H1 (cell line): ENCODE results near the gene TSKU. TPM values are rescaled to one million over a fixed set of nuclear protein-coding genes. Genes with fewer than 3 reads are reported as not detected.
A peak's percentile ranks its signal among the peaks of the same experiment; 100 is the strongest.

ENCODE experiments used
- CTCF ChIA-PET: fragments of 300-600 bp; sonication (Branson Sonifier 250); formaldehyde crosslinking; loops from one replicate; lab custom pipeline; 2021; ENCODE audit not compliant: partially characterized antibody; lab: Charles Lee
- POLR2A ChIA-PET: fragments of 300-600 bp; sonication (Branson Sonifier 250); formaldehyde crosslinking; loops from one replicate; lab custom pipeline; 2021; ENCODE audit warnings: inconsistent platforms; ENCODE audit not compliant: partially characterized antibody; lab: Charles Lee
- DNase-seq, 2 experiments: peaks; one replicate each; pipeline versions ENCODE4 v3.0.0 to v3.0.0-alpha.2; 2010 to 2022; ENCODE audit warnings: low spot score in 2 of 2, low read depth in 1 of 2, mixed read lengths in 1 of 2
- FAIRE-seq: peaks from 2 replicates; lab custom pipeline; 2011; peaks lifted over from hg19 to GRCh38; lab: Jason Lieb, UNC
- H2AFZ ChIP-seq: 2 replicates; pipeline ENCODE4 v1.8.1; 2012; ENCODE audit warnings: low read length, inconsistent platforms
- H2AK5ac ChIP-seq: 2 replicates; pipeline ENCODE4 v1.6.1; 2013; ENCODE audit warnings: low read depth, low read length
- H2BK120ac ChIP-seq: replicated peaks from 2 replicates; pipeline ENCODE3; 2013; ENCODE audit warnings: low read depth, low read length, inconsistent platforms
- H2BK12ac ChIP-seq: 2 replicates; pipeline ENCODE4 v1.6.1; 2013; ENCODE audit warnings: low read depth, low read length
- H2BK15ac ChIP-seq: 2 replicates; pipeline ENCODE4 v1.6.1; 2013; ENCODE audit warnings: low read length
- H2BK20ac ChIP-seq: 2 replicates; pipeline ENCODE4 v1.6.1; 2013; ENCODE audit warnings: low read length
- H2BK5ac ChIP-seq: 2 replicates; pipeline ENCODE4 v1.6.1; 2013; ENCODE audit warnings: low read depth, low read length
- H3K14ac ChIP-seq: 2 replicates; pipeline ENCODE4 v1.6.1; 2013; ENCODE audit warnings: inconsistent platforms; ENCODE audit not compliant: insufficient read length
- H3K18ac ChIP-seq: 2 replicates; pipeline ENCODE4 v1.6.1; 2013; ENCODE audit warnings: low read length; ENCODE audit errors: extremely low read depth
- H3K23ac ChIP-seq: 2 replicates; pipeline ENCODE4 v1.6.1; 2013; ENCODE audit warnings: inconsistent platforms; ENCODE audit not compliant: insufficient read length
- H3K23me2 ChIP-seq: 2 replicates; pipeline ENCODE4 v1.6.1; 2013; ENCODE audit warnings: low read depth, low read length
- H3K27ac ChIP-seq: 2 replicates; pipeline ENCODE4 v1.6.1; 2011; ENCODE audit warnings: low read depth, low read length, inconsistent platforms
- H3K27me3 ChIP-seq, 4 experiments: replicated peaks in 1 of 4; 1 replicate in 1 of 4; 2 replicates in 3 of 4; pipeline versions ENCODE4 v1.6.1 to v1.8.1; 2011 to 2013; ENCODE audit warnings: low read length in 3 of 4, mild to moderate bottlenecking in 3 of 4, inconsistent platforms in 2 of 4, mixed read lengths in 2 of 4, moderate library complexity in 1 of 4; ENCODE audit not compliant: control insufficient read depth in 3 of 4, insufficient read depth in 3 of 4; ENCODE audit errors: extremely low read depth in 1 of 4
- H3K36me3 ChIP-seq, 4 experiments: 2 replicates each; pipeline versions ENCODE4 v1.6.1 to v1.8.1; 2011 to 2013; ENCODE audit warnings: mild to moderate bottlenecking in 4 of 4, low read length in 3 of 4, moderate library complexity in 2 of 4, control low read depth in 1 of 4, inconsistent platforms in 1 of 4; ENCODE audit not compliant: insufficient read depth in 4 of 4, control insufficient read depth in 2 of 4
- H3K4ac ChIP-seq: replicated peaks from 2 replicates; pipeline ENCODE3; 2013; ENCODE audit warnings: low read length, low read depth, mixed read lengths, inconsistent platforms; ENCODE audit not compliant: insufficient read length
- H3K4me1 ChIP-seq, 4 experiments: replicated peaks in 1 of 4; 1 replicate in 1 of 4; 2 replicates in 3 of 4; pipeline versions ENCODE4 v1.6.1 to v1.8.1; 2011 to 2013; ENCODE audit warnings: low read length in 3 of 4, inconsistent platforms in 2 of 4, mixed read lengths in 1 of 4; ENCODE audit not compliant: insufficient read depth in 4 of 4, control insufficient read depth in 3 of 4
- H3K4me2 ChIP-seq, 2 experiments: 2 replicates each; pipeline versions ENCODE4 v1.6.1 to v1.8.1; 2011 to 2013; ENCODE audit warnings: low read depth in 2 of 2, low read length in 2 of 2, control low read depth in 1 of 2, inconsistent platforms in 1 of 2, mild to moderate bottlenecking in 1 of 2; ENCODE audit not compliant: insufficient read depth in 1 of 2
- H3K4me3 ChIP-seq, 4 experiments: fragments of 200-600, 300-600 bp in 1 of 4; sonication (generic), shearing (Covaris generic), sonication (Bioruptor Twin) in 1 of 4; 2 replicates each; pipeline versions ENCODE4 v1.5.1 to v1.8.1; 2011 to 2016; ENCODE audit warnings: low read length in 4 of 4, low read depth in 3 of 4, control low read depth in 2 of 4, inconsistent platforms in 2 of 4, mild to moderate bottlenecking in 2 of 4, mixed read lengths in 1 of 4, moderate library complexity in 1 of 4; ENCODE audit not compliant: insufficient read depth in 2 of 4; ENCODE audit errors: extremely low read depth in 1 of 4
- H3K56ac ChIP-seq: replicated peaks from 2 replicates; pipeline ENCODE3; 2013; ENCODE audit warnings: low read depth, mild to moderate bottlenecking, mixed read lengths, low read length, inconsistent platforms; ENCODE audit not compliant: insufficient read length
- H3K79me1 ChIP-seq: 2 replicates; pipeline ENCODE4 v1.6.1; 2013; ENCODE audit warnings: low read depth, low read length, control low read depth
- H3K79me2 ChIP-seq, 2 experiments: 2 replicates each; pipeline versions ENCODE4 v1.6.1 to v1.8.1; 2012 to 2013; ENCODE audit warnings: low read length in 2 of 2, mild to moderate bottlenecking in 2 of 2, inconsistent platforms in 1 of 2; ENCODE audit not compliant: insufficient read depth in 2 of 2, control insufficient read depth in 1 of 2
- H3K9ac ChIP-seq, 4 experiments: replicated peaks in 1 of 4; 1 replicate in 1 of 4; 2 replicates in 3 of 4; pipeline versions ENCODE4 v1.6.1 to v1.8.1; 2011 to 2013; ENCODE audit warnings: low read depth in 3 of 4, low read length in 3 of 4, control low read depth in 2 of 4, mild to moderate bottlenecking in 2 of 4, moderate library complexity in 2 of 4, inconsistent platforms in 1 of 4; ENCODE audit errors: extremely low read depth in 1 of 4
- H3K9me3 ChIP-seq, 2 experiments: 2 replicates each; pipeline versions ENCODE4 v1.6.1 to v1.8.1; 2012 to 2013; ENCODE audit warnings: mild to moderate bottlenecking in 2 of 2, moderate library complexity in 2 of 2, control low read depth in 1 of 2, inconsistent platforms in 1 of 2, low read depth in 1 of 2, low read length in 1 of 2, mixed read lengths in 1 of 2; ENCODE audit not compliant: insufficient read depth in 2 of 2
- H4K20me1 ChIP-seq, 2 experiments: replicated peaks in 1 of 2; 2 replicates each; pipeline versions ENCODE3 to v1.8.1; 2011 to 2013; ENCODE audit warnings: inconsistent platforms in 2 of 2, low read length in 2 of 2, mild to moderate bottlenecking in 1 of 2; ENCODE audit not compliant: insufficient read depth in 2 of 2, control insufficient read depth in 1 of 2
- H4K5ac ChIP-seq: 2 replicates; pipeline ENCODE4 v1.6.1; 2013; ENCODE audit warnings: low read length, low read depth, mixed read lengths, inconsistent platforms; ENCODE audit not compliant: insufficient read length
- H4K8ac ChIP-seq: 2 replicates; pipeline ENCODE4 v1.8.0; 2013; ENCODE audit warnings: mild to moderate bottlenecking, moderate library complexity, low read length, inconsistent platforms; ENCODE audit not compliant: insufficient read depth; ENCODE audit errors: extremely low read depth
- H4K91ac ChIP-seq: replicated peaks from 2 replicates; pipeline ENCODE3; 2013; ENCODE audit warnings: low read length, mixed read lengths, inconsistent platforms; ENCODE audit not compliant: insufficient read length
- BCL11A ChIP-seq, 2 experiments: IDR thresholded peaks; one replicate each; pipeline ENCODE4 v1.6.1; 2011; ENCODE audit warnings: low read depth in 2 of 2, low read length in 2 of 2, mild to moderate bottlenecking in 2 of 2
- CBX8 ChIP-seq: fragments of 300-800, 300-1000 bp; sonication (generic); IDR thresholded peaks from 2 replicates; pipeline ENCODE4 v1.7.1; 2016; ENCODE audit warnings: low read depth, low read length, borderline replicate concordance
- CHD1 ChIP-seq: IDR thresholded peaks from 2 replicates; pipeline ENCODE4 v1.6.1; 2012; ENCODE audit warnings: low read depth, low read length, improper control_type of control experiment
- HDAC2 ChIP-seq, 2 experiments: fragments of 300-600 bp in 1 of 2; sonication (generic) in 1 of 2; IDR thresholded peaks; 2 replicates each; pipeline ENCODE4 v1.6.1; 2011 to 2012; ENCODE audit warnings: low read depth in 2 of 2, low read length in 2 of 2, mild to moderate bottlenecking in 2 of 2, moderate library complexity in 2 of 2, borderline replicate concordance in 1 of 2, inconsistent platforms in 1 of 2
- KDM1A ChIP-seq: fragments of 200-600, 300-600 bp; sonication (generic); IDR thresholded peaks from 2 replicates; pipeline ENCODE4 v1.7.1; 2016; ENCODE audit warnings: mild to moderate bottlenecking, low read length, borderline replicate concordance
- RNF2 ChIP-seq: fragments of 200-900, 300-1000 bp; sonication (generic); IDR thresholded peaks from 2 replicates; pipeline ENCODE4 v1.7.1; 2016; ENCODE audit warnings: borderline replicate concordance, low read depth, mild to moderate bottlenecking, antibody characterized with exemption, low read length; ENCODE audit not compliant: poor library complexity, severe bottlenecking; ENCODE audit errors: missing control alignments
- SIRT6 ChIP-seq: IDR thresholded peaks from one replicate; pipeline ENCODE4 v1.7.1; 2012; ENCODE audit warnings: low read length, inconsistent platforms
- SP1 ChIP-seq: IDR thresholded peaks from 2 replicates; pipeline ENCODE4 v1.6.1; 2011; ENCODE audit warnings: low read depth, low read length
- TAF7 ChIP-seq: optimal IDR thresholded peaks from 2 replicates; pipeline ENCODE3; 2011; ENCODE audit warnings: low read depth, mild to moderate bottlenecking, inconsistent platforms, low read length, moderate library complexity, borderline replicate concordance
- WGBS, 2 experiments: shearing (Covaris generic) in 1 of 2; methylation state at CpG; one replicate each; pipeline versions ENCODE4 v1.1.6 to v1.1.7; 2013 to 2015; ENCODE audit warnings: low lambda C conversion rate in 2 of 2, mixed read lengths in 2 of 2, inconsistent platforms in 1 of 2, low coverage in 1 of 2, missing lambda C conversion rate in 1 of 2; ENCODE audit not compliant: insufficient replicate concordance in 2 of 2, insufficient coverage in 1 of 2, insufficient read length in 1 of 2; ENCODE audit errors: extremely low coverage in 1 of 2, missing lambda C conversion rate in 1 of 2; 5-methylcytosine and 5-hydroxymethylcytosine counted together
- polyA plus RNA-seq, 7 experiments: library from polyadenylated mRNA; depleted of rRNA in 3 of 7; stranded (reverse) in 5 of 7; unstranded in 2 of 7; fragments of >200 nt in 5 of 7; fragments of 200-250 nt in 2 of 7; gene quantifications; 1 replicate in 5 of 7; 2 replicates in 1 of 7; 4 replicates in 1 of 7; pipeline versions ENCODE4 v1.2.1 to v1.2.3, GENCODE V29; 2011 to 2013; ENCODE audit warnings: missing spikeins in 2 of 7, mixed read lengths in 2 of 7
- total RNA-seq: library from RNA; stranded (reverse); fragmentation: NEBNext Ultra II Directional; extraction: Animal tissue kit (Norgen Biotek cat#: 25700); gene quantifications from 2 replicates; pipeline ENCODE4 v1.2.1, GENCODE V29; 2021
- TF ChIP-seq, protein P1 (sequence below): IDR thresholded peaks from 2 replicates; pipeline ENCODE4 v1.6.1; 2012; ENCODE audit warnings: inconsistent platforms
- TF ChIP-seq, protein P2 (sequence below): IDR thresholded peaks from 2 replicates; pipeline ENCODE4 v1.6.1; 2012; ENCODE audit warnings: inconsistent platforms

Gene TSKU
- total and polyA plus RNA-seq, 2 of the 8 experiments (the other 6 are each of a cell fraction or from before 2014, with no cell fraction given) = 22.8 to 28.4 TPM

DNA sequence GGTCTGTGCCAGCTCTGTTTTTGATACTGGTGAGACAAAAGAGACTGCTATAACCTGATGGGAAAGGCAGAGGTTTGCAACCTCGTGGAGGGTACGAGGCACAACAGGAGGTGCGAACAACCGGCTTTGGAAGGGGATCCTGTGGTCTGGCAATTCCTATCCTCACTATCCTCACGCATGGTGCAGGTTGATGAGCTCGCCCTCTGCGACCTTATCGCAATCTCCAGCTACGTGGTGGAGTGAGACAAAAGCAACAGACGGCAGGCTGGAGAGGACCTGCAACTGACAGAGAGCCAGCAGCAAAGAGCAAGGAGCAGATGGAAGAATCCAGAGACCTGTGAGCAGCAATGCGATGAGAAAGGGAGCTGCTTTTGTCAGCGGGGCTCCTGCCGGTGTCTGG, 47.3 kb upstream of the TSKU start:
- no peak overlapping the region for H3K27ac ChIP-seq
- H3K27me3 ChIP-seq = no peaks in the 10 kb centered on the region
- H3K4me1 ChIP-seq = peaks cover 8 to 17% (median 13%) of the 10 kb centered on the region in 4 experiments
- H3K79me1 ChIP-seq = no peaks in the 10 kb centered on the region
- no peak overlapping the region for H3K4me3 ChIP-seq
- no peak overlapping the region for H2AK5ac ChIP-seq
- no peak overlapping the region for H4K91ac ChIP-seq
- no peak overlapping the region for H3K4me2 ChIP-seq
- no peak overlapping the region for H4K5ac ChIP-seq
- H2BK5ac ChIP-seq = 0 out of 2 replicates have a peak overlapping the region, but pooled peaks have one; percentile 17
- no peak overlapping the region for H3K9ac ChIP-seq
- H2BK120ac ChIP-seq = no peak overlapping the region
- H4K8ac ChIP-seq = no peak overlapping the region
- H3K14ac ChIP-seq = no peak overlapping the region
- WGBS, 2 experiments = 84% methylated on average over 13 of the region's 13 CpGs; no CpG with 5 or more reads in 1 of the 2 experiments
- no peak for TF ChIP-seq RNF2
- TF ChIP-seq KDM1A = no peak
- TF ChIP-seq CHD1 = no peak
- TF ChIP-seq, protein P1, sequence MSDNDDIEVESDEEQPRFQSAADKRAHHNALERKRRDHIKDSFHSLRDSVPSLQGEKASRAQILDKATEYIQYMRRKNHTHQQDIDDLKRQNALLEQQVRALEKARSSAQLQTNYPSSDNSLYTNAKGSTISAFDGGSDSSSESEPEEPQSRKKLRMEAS = no peak
- TF ChIP-seq SP1 = no peak
- TF ChIP-seq BCL11A (IDR thresholded peaks at IDR 0.05; ENCODE audit: low read depth in 2 of 2, low read length in 2 of 2) = no peak
- TF ChIP-seq TAF7 = no peak
- no peak for TF ChIP-seq CBX8
- TF ChIP-seq, protein P2, sequence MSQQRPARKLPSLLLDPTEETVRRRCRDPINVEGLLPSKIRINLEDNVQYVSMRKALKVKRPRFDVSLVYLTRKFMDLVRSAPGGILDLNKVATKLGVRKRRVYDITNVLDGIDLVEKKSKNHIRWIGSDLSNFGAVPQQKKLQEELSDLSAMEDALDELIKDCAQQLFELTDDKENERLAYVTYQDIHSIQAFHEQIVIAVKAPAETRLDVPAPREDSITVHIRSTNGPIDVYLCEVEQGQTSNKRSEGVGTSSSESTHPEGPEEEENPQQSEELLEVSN = no peak
- TF ChIP-seq HDAC2 (IDR thresholded peaks at IDR 0.05; ENCODE audit: borderline replicate concordance in 1 of 2, low read depth in 2 of 2, low read length in 2 of 2) = no peak
- TF ChIP-seq SIRT6 = no peak
- H3K79me2 ChIP-seq = no peaks in the 10 kb centered on the region
- H4K20me1 ChIP-seq = no peaks in the 10 kb centered on the region
- H3K9me3 ChIP-seq = no peaks in the 10 kb centered on the region
- H3K4ac ChIP-seq = no peak overlapping the region
- H3K18ac ChIP-seq = no peak overlapping the region
- FAIRE-seq (no peak), DNase-seq (no peak)
- no peak overlapping the region for H3K56ac ChIP-seq
- CTCF ChIA-PET = interaction anchor here (0.6 to 9.6 kb wide), 24 partner anchors 11 to 371 kb away, joined by 3 to 92 read pairs (median 6); partner anchors contain the start of gene B3GNT6
- H2BK12ac ChIP-seq = no peak overlapping the region; the same call in 1 of the 2 replicates
- H2AFZ ChIP-seq = peak overlapping the region; percentile 24; the same call in 1 of the 2 replicates
- H3K23ac ChIP-seq = no peak overlapping the region
- no peak overlapping the region for H2BK20ac ChIP-seq
- no peaks in the 10 kb centered on the region for H3K23me2 ChIP-seq
- no peak overlapping the region for H2BK15ac ChIP-seq
- H3K36me3 ChIP-seq = no peaks in the 10 kb centered on the region
- POLR2A ChIA-PET = interaction anchor here (1.2 to 1.7 kb wide), 3 partner anchors 46 to 49 kb away, joined by 4 to 6 read pairs (median 6); partner anchors contain the start of gene TSKU
